DOHH2 (cell line): ENCODE data around the gene ARHGEF39.

ENCODE experiments used
- H3F3A ChIP-seq: fragments of 200-600 bp; sonication (generic), shearing (Covaris generic); 2 replicates; pipeline ENCODE4 v1.6.0; 2016; ENCODE audit warnings: antibody characterized with exemption, mild to moderate bottlenecking; ENCODE audit not compliant: control insufficient read depth, insufficient read depth
- H3K27ac ChIP-seq: fragments of 200-600 bp; sonication (generic); 2 replicates; pipeline ENCODE4 v1.5.1; 2014; ENCODE audit warnings: low read depth, mild to moderate bottlenecking, low read length, moderate library complexity
- H3K27me3 ChIP-seq: fragments of 200-600 bp; sonication (generic); 2 replicates; pipeline ENCODE4 v1.6.1; 2014; ENCODE audit warnings: mild to moderate bottlenecking, low read length, mixed read lengths; ENCODE audit not compliant: control insufficient read depth
- H3K36me3 ChIP-seq: fragments of 200-600 bp; sonication (generic); 2 replicates; pipeline ENCODE4 v1.6.1; 2014; ENCODE audit warnings: mild to moderate bottlenecking, low read length, moderate library complexity, mixed read lengths; ENCODE audit not compliant: control insufficient read depth
- H3K4me1 ChIP-seq: fragments of 200-600 bp; sonication (generic); 2 replicates; pipeline ENCODE4 v1.6.1; 2014; ENCODE audit warnings: mild to moderate bottlenecking, low read length, mixed read lengths; ENCODE audit not compliant: control insufficient read depth
- H3K4me2 ChIP-seq: fragments of 200-600 bp; sonication (generic); 2 replicates; pipeline ENCODE4 v1.6.0; 2014; ENCODE audit warnings: mild to moderate bottlenecking, low read length, moderate library complexity
- H3K4me3 ChIP-seq: fragments of 200-600 bp; sonication (generic); 2 replicates; pipeline ENCODE4 v1.5.1; 2014; ENCODE audit warnings: mild to moderate bottlenecking, low read length, mixed read lengths
- H3K79me2 ChIP-seq: fragments of 200-600 bp; sonication (generic); 2 replicates; pipeline ENCODE4 v1.6.1; 2014; ENCODE audit warnings: mild to moderate bottlenecking, low read length, mixed read lengths; ENCODE audit not compliant: control insufficient read depth
- H3K9me2 ChIP-seq: fragments of 200-600 bp; sonication (generic); replicated peaks from 2 replicates; pipeline ENCODE4 v1.6.1; 2014; ENCODE audit warnings: mild to moderate bottlenecking, low read length, mixed read lengths; ENCODE audit not compliant: control insufficient read depth
- H3K9me3 ChIP-seq: fragments of 200-600 bp; sonication (generic); 2 replicates; pipeline ENCODE4 v1.6.1; 2014; ENCODE audit warnings: antibody characterized with exemption, low read length, mixed read lengths; ENCODE audit not compliant: control insufficient read depth, insufficient read depth
- H4K20me1 ChIP-seq: fragments of 200-600 bp; sonication (generic); 2 replicates; pipeline ENCODE4 v1.6.0; 2014; ENCODE audit warnings: low read depth, mild to moderate bottlenecking, antibody characterized with exemption, low read length, moderate library complexity; ENCODE audit not compliant: control insufficient read depth, insufficient read depth
- CTCF ChIP-seq: fragments of 200-600 bp; sonication (generic); IDR thresholded peaks from one replicate; pipeline ENCODE4 v1.5.1; 2014; ENCODE audit warnings: antibody characterized with exemption, mild to moderate bottlenecking, low read depth, low read length; ENCODE audit not compliant: poor library complexity, severe bottlenecking
- EZH2phosphoT487 ChIP-seq: fragments of 200-600 bp; sonication (generic); IDR thresholded peaks from 2 replicates; pipeline ENCODE4 v1.6.1; 2017; ENCODE audit warnings: borderline replicate concordance, mild to moderate bottlenecking, antibody characterized with exemption, low read length, moderate library complexity, mixed read lengths

ARHGEF39 gene

DNA sequence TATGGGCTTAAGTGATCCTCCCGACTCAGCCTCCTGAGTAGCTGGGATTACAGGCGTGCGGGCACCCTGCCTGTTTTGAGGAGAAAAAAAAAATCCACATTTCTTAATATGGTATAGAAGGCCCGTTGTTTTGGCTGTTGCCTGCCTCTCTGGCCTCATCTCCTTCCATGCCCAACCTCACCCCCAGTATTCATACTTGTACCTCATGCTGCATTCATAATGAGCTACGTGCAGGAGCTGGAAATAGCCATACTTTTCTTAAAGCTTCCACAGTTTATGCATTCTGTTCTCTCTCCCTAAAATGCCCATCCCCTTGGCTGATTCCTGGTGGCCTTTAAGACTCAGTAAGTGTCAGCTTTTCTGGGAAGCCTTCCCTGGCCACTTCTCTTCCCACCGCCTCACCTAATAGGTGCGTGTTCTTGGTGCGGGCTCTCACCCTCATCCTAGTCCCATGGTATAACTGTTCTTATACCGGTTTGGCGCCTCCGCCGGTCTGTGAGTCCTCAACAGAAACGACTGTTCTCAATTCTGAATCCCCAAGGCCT lies 26.8 kb upstream of the ARHGEF39 start:
- H3K4me3 ChIP-seq, result no peak overlapping the region
- H3K27me3 ChIP-seq, result no peaks in the 10 kb centered on the region
- no peak overlapping the region for H3K4me2 ChIP-seq
- peaks cover 44% of the 10 kb centered on the region for H3K4me1 ChIP-seq
- H3K79me2 ChIP-seq, result no peaks in the 10 kb centered on the region
- H3K27ac ChIP-seq, result no peak overlapping the region
- no peaks in the 10 kb centered on the region for H3K9me3 ChIP-seq
- peaks cover 9% of the 10 kb centered on the region; the same call in 1 of the 2 replicates for H3F3A ChIP-seq
- TF ChIP-seq CTCF (no peak), EZH2phosphoT487 (no peak)
- no peaks in the 10 kb centered on the region for H4K20me1 ChIP-seq
- H3K9me2 ChIP-seq, result no peaks in the 10 kb centered on the region
- H3K36me3 ChIP-seq, result peaks cover 13% of the 10 kb centered on the region

DNA sequence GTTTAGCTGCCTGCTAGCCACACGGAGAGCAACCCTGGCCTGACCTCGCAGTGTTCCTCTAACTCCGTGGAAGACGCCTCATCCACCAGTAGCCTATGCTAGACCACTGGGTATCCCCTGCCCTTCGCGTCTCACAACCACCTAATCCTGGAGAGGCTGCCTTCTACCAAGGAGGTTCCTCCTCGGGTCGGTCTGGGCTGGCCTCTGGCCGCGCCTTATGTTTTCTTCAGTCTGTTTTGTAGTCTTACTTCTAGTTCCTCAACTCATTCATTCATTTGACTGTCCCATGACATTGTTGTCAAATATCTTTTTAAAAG lies 26.3 kb upstream of the ARHGEF39 start:
- Histone ChIP-seq H3K4me3 (peak overlapping the region; percentile 81), H3K36me3 (peaks cover 8% of the 10 kb centered on the region), H3K4me1 (peaks cover 47% of the 10 kb centered on the region), H3K79me2 (no peaks in the 10 kb centered on the region), H3K9me2 (no peaks in the 10 kb centered on the region), H3K27ac (no peak overlapping the region), H3F3A (peaks cover 8% of the 10 kb centered on the region; the same call in 1 of the 2 replicates), H3K9me3 (no peaks in the 10 kb centered on the region), H3K4me2 (peak overlapping the region; percentile 95), H4K20me1 (no peaks in the 10 kb centered on the region), H3K27me3 (no peaks in the 10 kb centered on the region)
- TF ChIP-seq EZH2phosphoT487, result no peak
- TF ChIP-seq CTCF, result no peak

GRCh38 chr9:35690614-35691333 lies 25.8 kb upstream of the ARHGEF39 start:
- no peaks in the 10 kb centered on the region for H4K20me1 ChIP-seq
- peak overlapping the region; percentile 81 for H3K4me3 ChIP-seq
- H3K4me1 ChIP-seq, result peaks cover 49% of the 10 kb centered on the region
- H3K27me3 ChIP-seq, result no peaks in the 10 kb centered on the region
- H3K36me3 ChIP-seq, result peaks cover 3% of the 10 kb centered on the region
- no peaks in the 10 kb centered on the region for H3K79me2 ChIP-seq
- H3F3A ChIP-seq, result peaks cover 8% of the 10 kb centered on the region; the same call in 1 of the 2 replicates
- peak overlapping the region; percentile 30 for H3K27ac ChIP-seq
- H3K9me2 ChIP-seq, result no peaks in the 10 kb centered on the region
- no peaks in the 10 kb centered on the region for H3K9me3 ChIP-seq
- peak overlapping the region; percentile 95 for H3K4me2 ChIP-seq
- TF ChIP-seq CTCF (no peak), EZH2phosphoT487 (no peak)
